K562 (cell line): ENCODE data around the gene SLC1A5. TPM values are rescaled to one million over a fixed set of nuclear protein-coding genes. Genes with fewer than 3 reads are reported as not detected.

Experiments used
- ATF1 ChIP-seq, 2 experiments: fragments of 450-650 bp in 1 of 2; IDR thresholded peaks; 2 replicates each; pipeline ENCODE4 v1.6.1; 2016; ENCODE audit warnings: missing compliant biosample characterization in 1 of 2, missing genetic modification characterization in 1 of 2
- CBFB ChIP-seq: sonication (generic); formaldehyde crosslinking; IDR thresholded peaks from 2 replicates; pipeline ENCODE4 v1.4.0; 2020; ENCODE audit warnings: mild to moderate bottlenecking, missing genetic modification reagents
- CBX1 ChIP-seq: sonication (generic); IDR thresholded peaks from 2 replicates; pipeline ENCODE4 v1.6.1; 2016; ENCODE audit warnings: antibody characterized with exemption, low read depth, mild to moderate bottlenecking
- CBX2 ChIP-seq: fragments of 200-600 bp; sonication (generic); IDR thresholded peaks from one replicate; pipeline ENCODE4 v1.6.1; 2012; ENCODE audit warnings: mild to moderate bottlenecking, low read length, inconsistent platforms; ENCODE audit not compliant: insufficient read depth, poor library complexity, severe bottlenecking
- COPS2 ChIP-seq: fragments of 450-650 bp; conservative IDR thresholded peaks from 2 replicates; pipeline ENCODE4 v1.6.1; 2016; ENCODE audit warnings: mild to moderate bottlenecking, moderate library complexity
- ELF2 ChIP-seq: fragments of 250-450 bp; sonication (Bioruptor Pico); IDR thresholded peaks from 2 replicates; pipeline ENCODE4 v1.5.0; 2021; ENCODE audit warnings: mild to moderate bottlenecking
- EP400 ChIP-seq: fragments of 450-650 bp; IDR thresholded peaks from 2 replicates; pipeline ENCODE4 v1.6.1; 2017; ENCODE audit warnings: antibody characterized with exemption, mild to moderate bottlenecking, moderate library complexity
- NBN ChIP-seq: fragments of 450-650 bp; IDR thresholded peaks from 2 replicates; pipeline ENCODE4 v1.6.1; 2016; ENCODE audit warnings: low read depth, mild to moderate bottlenecking
- NR1H2 ChIP-seq: sonication (generic); formaldehyde crosslinking; IDR thresholded peaks from 2 replicates; pipeline ENCODE4 v1.4.0; 2020; ENCODE audit warnings: mild to moderate bottlenecking, missing genetic modification reagents
- NR4A1 ChIP-seq, 2 experiments: fragments of 250-450 bp in 1 of 2; fragments of 450-650 bp in 1 of 2; sonication (Bioruptor Pico) in 1 of 2; IDR thresholded peaks; 2 replicates each; pipeline versions ENCODE4 v1.4.0 to v1.6.1; 2016 to 2020; ENCODE audit warnings: mild to moderate bottlenecking in 2 of 2, missing compliant biosample characterization in 1 of 2, missing genetic modification characterization in 1 of 2, moderate library complexity in 1 of 2
- SETDB1 ChIP-seq: IDR thresholded peaks from one replicate; pipeline ENCODE4 v1.6.1; 2012; ENCODE audit warnings: low read length, control low read depth, inconsistent platforms
- SMAD3 ChIP-seq: fragments of 450-650 bp; formaldehyde crosslinking; conservative IDR thresholded peaks from 2 replicates; pipeline ENCODE4 v1.4.0; 2020; ENCODE audit warnings: mild to moderate bottlenecking
- SMARCE1 ChIP-seq: fragments of 450-650 bp; IDR thresholded peaks from 2 replicates; pipeline ENCODE4 v1.7.1; 2016; ENCODE audit warnings: mild to moderate bottlenecking
- ZBTB34 ChIP-seq: fragments of 250-450 bp; sonication (Bioruptor Pico); IDR thresholded peaks from 2 replicates; pipeline ENCODE4 v1.8.0; 2021; ENCODE audit warnings: mild to moderate bottlenecking, moderate library complexity
- ZNF140 ChIP-seq: fragments of 250-450 bp; sonication (Bioruptor Pico); IDR thresholded peaks from 2 replicates; pipeline ENCODE4 v1.8.0; 2021; ENCODE audit warnings: moderate library complexity, mild to moderate bottlenecking, inconsistent platforms
- ZNF699 ChIP-seq: fragments of 250-450 bp; sonication (Bioruptor Pico); IDR thresholded peaks from 2 replicates; pipeline ENCODE4 v1.8.0; 2021; ENCODE audit warnings: mild to moderate bottlenecking, moderate library complexity; ENCODE audit not compliant: insufficient replicate concordance
- ZNF780A ChIP-seq: fragments of 250-450 bp; sonication (Bioruptor Pico); IDR thresholded peaks from 2 replicates; pipeline ENCODE4 v1.5.0; 2021; ENCODE audit warnings: mild to moderate bottlenecking
- ZNF785 ChIP-seq: fragments of 250-450 bp; sonication (Bioruptor Pico); IDR thresholded peaks from 2 replicates; pipeline ENCODE4 v1.4.0; 2020; ENCODE audit warnings: mild to moderate bottlenecking
- polyA plus RNA-seq, 8 experiments: library from polyadenylated mRNA; depleted of rRNA in 4 of 8; stranded (reverse) in 5 of 8; unstranded in 3 of 8; fragments of >200 nt; fragmentation: Nextera tagmentation in 2 of 8; fragmentation: Illumina TruSeq in 1 of 8; extraction: Ambion mirVana in 2 of 8; extraction: Trizol in 1 of 8; gene quantifications; 2 replicates each; pipeline versions ENCODE4 v1.2.1 to v1.2.3, GENCODE V29; 2011 to 2014; ENCODE audit warnings: inconsistent platforms in 1 of 8, missing spikeins in 1 of 8
- total RNA-seq, 7 experiments: library from RNA; depleted of rRNA in 6 of 7; stranded (reverse); fragments of >200 nt in 6 of 7; fragmentation: Illumina TruSeq in 2 of 7; extraction: Trizol in 2 of 7; gene quantifications; 2 replicates each; pipeline versions ENCODE4 v1.2.1 to v1.2.3, GENCODE V29; 2011 to 2021; ENCODE audit warnings: low replicate concordance in 1 of 7
- TF ChIP-seq, protein P1 (sequence below): sonication (generic); formaldehyde crosslinking; IDR thresholded peaks from 2 replicates; pipeline ENCODE4 v1.8.1; 2023; ENCODE audit warnings: mild to moderate bottlenecking, missing genetic modification reagents
- TF ChIP-seq, protein P2 (sequence below): sonication (generic); formaldehyde crosslinking; IDR thresholded peaks from 2 replicates; pipeline ENCODE4 v1.8.1; 2022; ENCODE audit warnings: missing genetic modification reagents

The SLC1A5 gene
- total and polyA plus RNA-seq, 9 of the 15 experiments (the other 6 are each of a cell fraction or from before 2014, with no cell fraction given), result 31.2 to 417 (median 134) TPM

GRCh38 chr19:46785054-46785979 is 3.1 kb downstream of the SLC1A5 start (continued):
- TF ChIP-seq, protein P1, sequence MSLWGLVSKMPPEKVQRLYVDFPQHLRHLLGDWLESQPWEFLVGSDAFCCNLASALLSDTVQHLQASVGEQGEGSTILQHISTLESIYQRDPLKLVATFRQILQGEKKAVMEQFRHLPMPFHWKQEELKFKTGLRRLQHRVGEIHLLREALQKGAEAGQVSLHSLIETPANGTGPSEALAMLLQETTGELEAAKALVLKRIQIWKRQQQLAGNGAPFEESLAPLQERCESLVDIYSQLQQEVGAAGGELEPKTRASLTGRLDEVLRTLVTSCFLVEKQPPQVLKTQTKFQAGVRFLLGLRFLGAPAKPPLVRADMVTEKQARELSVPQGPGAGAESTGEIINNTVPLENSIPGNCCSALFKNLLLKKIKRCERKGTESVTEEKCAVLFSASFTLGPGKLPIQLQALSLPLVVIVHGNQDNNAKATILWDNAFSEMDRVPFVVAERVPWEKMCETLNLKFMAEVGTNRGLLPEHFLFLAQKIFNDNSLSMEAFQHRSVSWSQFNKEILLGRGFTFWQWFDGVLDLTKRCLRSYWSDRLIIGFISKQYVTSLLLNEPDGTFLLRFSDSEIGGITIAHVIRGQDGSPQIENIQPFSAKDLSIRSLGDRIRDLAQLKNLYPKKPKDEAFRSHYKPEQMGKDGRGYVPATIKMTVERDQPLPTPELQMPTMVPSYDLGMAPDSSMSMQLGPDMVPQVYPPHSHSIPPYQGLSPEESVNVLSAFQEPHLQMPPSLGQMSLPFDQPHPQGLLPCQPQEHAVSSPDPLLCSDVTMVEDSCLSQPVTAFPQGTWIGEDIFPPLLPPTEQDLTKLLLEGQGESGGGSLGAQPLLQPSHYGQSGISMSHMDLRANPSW (CRISPR knock-in tag), result no peak
- TF ChIP-seq COPS2 (no peak), SETDB1 (no peak), NR1H2 (CRISPR knock-in tag) (0 out of 2 replicates have a peak, but pooled peaks have one; percentile 33), CBX2 (no peak), SMAD3 (CRISPR knock-in tag) (no peak), NBN (no peak), CBX1 (no peak), SMARCE1 (no peak), ELF2 (CRISPR knock-in tag) (no peak), NR4A1 (CRISPR knock-in tag; IDR thresholded peaks at IDR 0.05) (no peak), NR4A1 (tag; IDR thresholded peaks at IDR 0.05) (no peak), ZNF699 (CRISPR knock-in tag) (no peak), EP400 (no peak), ZBTB34 (CRISPR knock-in tag) (no peak), ZNF780A (CRISPR knock-in tag) (no peak), ATF1 (CRISPR knock-in tag; IDR thresholded peaks at IDR 0.05) (no peak), ATF1 (tag; IDR thresholded peaks at IDR 0.05) (peak; percentile 2; the same call in 1 of the 2 replicates), CBFB (CRISPR knock-in tag) (no peak), ZNF140 (CRISPR knock-in tag) (no peak), ZNF785 (CRISPR knock-in tag) (no peak)
- TF ChIP-seq, protein P2, sequence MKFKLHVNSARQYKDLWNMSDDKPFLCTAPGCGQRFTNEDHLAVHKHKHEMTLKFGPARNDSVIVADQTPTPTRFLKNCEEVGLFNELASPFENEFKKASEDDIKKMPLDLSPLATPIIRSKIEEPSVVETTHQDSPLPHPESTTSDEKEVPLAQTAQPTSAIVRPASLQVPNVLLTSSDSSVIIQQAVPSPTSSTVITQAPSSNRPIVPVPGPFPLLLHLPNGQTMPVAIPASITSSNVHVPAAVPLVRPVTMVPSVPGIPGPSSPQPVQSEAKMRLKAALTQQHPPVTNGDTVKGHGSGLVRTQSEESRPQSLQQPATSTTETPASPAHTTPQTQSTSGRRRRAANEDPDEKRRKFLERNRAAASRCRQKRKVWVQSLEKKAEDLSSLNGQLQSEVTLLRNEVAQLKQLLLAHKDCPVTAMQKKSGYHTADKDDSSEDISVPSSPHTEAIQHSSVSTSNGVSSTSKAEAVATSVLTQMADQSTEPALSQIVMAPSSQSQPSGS, result no peak
